HCT116 (cell line): ENCODE measurements around the gene CYP3A5. TPM values are rescaled to one million over a fixed set of nuclear protein-coding genes. Genes with fewer than 3 reads are reported as not detected.

Experiments used
- ATAC-seq: fragments of 200-7000 bp; cut with Tn5 transposase; 2 replicates; pipeline ENCODE4 v1.9.1; 2020; ENCODE audit warnings: mild to moderate bottlenecking, moderate library complexity
- BruUV-seq: library from RNA; stranded (reverse); fragments of 400-500 nt; replicated peaks from 2 replicates; lab custom pipeline; 2021; lab: Mats Ljungman, UMichigan
- CTCF ChIA-PET: fragments of 300-600 bp; sonication (Branson Sonifier 250); formaldehyde crosslinking; loops from one replicate; lab custom pipeline; 2021; ENCODE audit warnings: antibody characterized with exemption; lab: Charles Lee
- POLR2A ChIA-PET: fragments of 300-600, 350-600 bp; sonication (Branson Sonifier 250); formaldehyde crosslinking; loops from one replicate; lab custom pipeline; 2021; ENCODE audit warnings: antibody characterized with exemption; lab: Charles Lee
- RAD21 ChIA-PET, 2 experiments: fragments of 300-600 bp; sonication (Branson Sonifier 250); formaldehyde crosslinking; loops; one replicate each; lab custom pipeline; 2023; ENCODE audit warnings: low total read pairs in 2 of 2; ENCODE audit not compliant: uncharacterized antibody in 2 of 2, unreplicated experiment in 2 of 2, low non-redundant PET in 1 of 2; lab: Charles Lee
- DNase-seq: peaks from one replicate; pipeline ENCODE4 v3.0.0-alpha.2; 2010; ENCODE audit warnings: low read depth, low spot score
- H2AFZ ChIP-seq: fragments of 200-600 bp; shearing (Covaris generic), sonication (generic); 2 replicates; pipeline ENCODE4 v1.6.1; 2017; ENCODE audit warnings: low read depth, mixed run types, mixed read lengths, antibody characterized with exemption, low read length; ENCODE audit not compliant: poor library complexity, severe bottlenecking
- H3K27ac ChIP-seq: 2 replicates; pipeline ENCODE4 v1.5.1; 2012; ENCODE audit warnings: low read depth, low read length
- H3K27me3 ChIP-seq: fragments of 200-600 bp; sonication (generic); 2 replicates; pipeline ENCODE4 v1.6.1; 2016; ENCODE audit warnings: mixed run types, low read length, mixed read lengths; ENCODE audit not compliant: insufficient read depth
- H3K36me3 ChIP-seq, 2 experiments: fragments of 200-500 bp in 1 of 2; fragments of 200-600 bp in 1 of 2; sonication (Bioruptor generic) in 1 of 2; sonication (generic) in 1 of 2; 2 replicates each; pipeline versions ENCODE4 v1.5.1 to v1.6.1; 2014 to 2016; ENCODE audit warnings: low read length in 2 of 2, inconsistent platforms in 1 of 2, mixed read lengths in 1 of 2, mixed run types in 1 of 2; ENCODE audit not compliant: insufficient read depth in 2 of 2, control insufficient read depth in 1 of 2
- H3K4me1 ChIP-seq, 2 experiments: fragments of 200-600 bp in 1 of 2; sonication (generic) in 1 of 2; 2 replicates each; pipeline versions ENCODE4 v1.5.1 to v1.6.1; 2012 to 2017; ENCODE audit warnings: low read length in 2 of 2, inconsistent platforms in 1 of 2, mild to moderate bottlenecking in 1 of 2, mixed read lengths in 1 of 2, mixed run types in 1 of 2, moderate library complexity in 1 of 2; ENCODE audit not compliant: insufficient read depth in 2 of 2, control insufficient read depth in 1 of 2
- H3K4me2 ChIP-seq: fragments of 200-600 bp; sonication (generic); 2 replicates; pipeline ENCODE4 v1.6.1; 2017; ENCODE audit warnings: mixed run types, low read length, mixed read lengths
- H3K4me3 ChIP-seq, 2 experiments: fragments of 200-600 bp in 1 of 2; sonication (generic) in 1 of 2; replicated peaks in 1 of 2; 2 replicates each; pipeline ENCODE4 v1.5.1; 2011 to 2016; ENCODE audit warnings: low read length in 2 of 2, control low read depth in 1 of 2, low read depth in 1 of 2, mild to moderate bottlenecking in 1 of 2, mixed read lengths in 1 of 2, mixed run types in 1 of 2
- H3K79me2 ChIP-seq: fragments of 200-600 bp; sonication (generic); 2 replicates; pipeline ENCODE4 v1.6.1; 2017; ENCODE audit warnings: mild to moderate bottlenecking, mixed run types, low read length, moderate library complexity, mixed read lengths; ENCODE audit not compliant: insufficient read depth
- H3K9ac ChIP-seq: fragments of 200-600 bp; sonication (generic); 2 replicates; pipeline ENCODE4 v1.6.1; 2016; ENCODE audit warnings: low read length, mixed read lengths
- H3K9me2 ChIP-seq: fragments of 200-600 bp; sonication (generic), shearing (Covaris generic); 2 replicates; pipeline ENCODE4 v1.6.1; 2017; ENCODE audit warnings: mixed run types, mild to moderate bottlenecking, moderate library complexity; ENCODE audit not compliant: insufficient read depth
- H3K9me3 ChIP-seq, 2 experiments: fragments of 200-500 bp in 1 of 2; fragments of 200-600 bp in 1 of 2; sonication (Bioruptor generic) in 1 of 2; sonication (generic) in 1 of 2; 2 replicates each; pipeline ENCODE4 v1.6.1; 2014 to 2017; ENCODE audit warnings: low read length in 2 of 2, mixed read lengths in 2 of 2, inconsistent platforms in 1 of 2, low read depth in 1 of 2, mild to moderate bottlenecking in 1 of 2, mixed run types in 1 of 2, moderate library complexity in 1 of 2; ENCODE audit not compliant: control insufficient read depth in 1 of 2, insufficient read depth in 1 of 2
- H4K20me1 ChIP-seq: fragments of 200-600 bp; sonication (generic), shearing (Covaris generic); 2 replicates; pipeline ENCODE4 v1.6.1; 2017; ENCODE audit warnings: mixed run types, mild to moderate bottlenecking, moderate library complexity; ENCODE audit not compliant: insufficient read depth
- CBX3 ChIP-seq: IDR thresholded peaks from 2 replicates; pipeline ENCODE4 v1.6.1; 2012; ENCODE audit warnings: low read depth
- CEBPB ChIP-seq: IDR thresholded peaks from 2 replicates; pipeline ENCODE4 v1.6.1; 2012; ENCODE audit warnings: low read depth
- ELF1 ChIP-seq: IDR thresholded peaks from 2 replicates; pipeline ENCODE4 v1.6.1; 2012; ENCODE audit warnings: low read depth, borderline replicate concordance
- FOSL1 ChIP-seq: IDR thresholded peaks from 2 replicates; pipeline ENCODE4 v1.6.1; 2012; ENCODE audit warnings: low read depth
- RAD21 ChIP-seq: IDR thresholded peaks from 2 replicates; pipeline ENCODE4 v1.6.1; 2012; ENCODE audit warnings: low read depth, mild to moderate bottlenecking
- SIN3A ChIP-seq: IDR thresholded peaks from 2 replicates; pipeline ENCODE4 v1.6.1; 2012; ENCODE audit warnings: low read depth
- SP1 ChIP-seq: IDR thresholded peaks from 2 replicates; pipeline ENCODE4 v1.6.1; 2012; ENCODE audit warnings: low read depth
- SRF ChIP-seq: IDR thresholded peaks from 2 replicates; pipeline ENCODE4 v1.6.1; 2012; ENCODE audit warnings: low read depth
- ZNF274 ChIP-seq: fragments of 200-500 bp; sonication (Bioruptor generic); IDR thresholded peaks from 2 replicates; pipeline ENCODE4 v1.6.1; 2014; ENCODE audit warnings: mild to moderate bottlenecking, low read depth, low read length, inconsistent platforms
- intact Hi-C: fragments of 100-400 bp; cut with micrococcal nuclease; formaldehyde crosslinking; loops from 2 replicates; pipeline ENCODE4 v1.10.0; 2022
- total RNA-seq: library from RNA; stranded (reverse); gene quantifications from one replicate; pipeline ENCODE4 v1.2.1, GENCODE V29; 2021; ENCODE audit not compliant: unreplicated experiment
- TF ChIP-seq, protein P1 (sequence below): IDR thresholded peaks from 2 replicates; pipeline ENCODE4 v1.6.1; 2012
- TF ChIP-seq, protein P2 (sequence below): IDR thresholded peaks from 2 replicates; pipeline ENCODE4 v1.6.1; 2011; ENCODE audit warnings: mild to moderate bottlenecking, low read length, moderate library complexity; ENCODE audit not compliant: insufficient replicate concordance; ENCODE audit errors: extremely low read depth

The CYP3A5 gene
- total RNA-seq, 1 experiment from 2014 or later, result 1.5 TPM

DNA sequence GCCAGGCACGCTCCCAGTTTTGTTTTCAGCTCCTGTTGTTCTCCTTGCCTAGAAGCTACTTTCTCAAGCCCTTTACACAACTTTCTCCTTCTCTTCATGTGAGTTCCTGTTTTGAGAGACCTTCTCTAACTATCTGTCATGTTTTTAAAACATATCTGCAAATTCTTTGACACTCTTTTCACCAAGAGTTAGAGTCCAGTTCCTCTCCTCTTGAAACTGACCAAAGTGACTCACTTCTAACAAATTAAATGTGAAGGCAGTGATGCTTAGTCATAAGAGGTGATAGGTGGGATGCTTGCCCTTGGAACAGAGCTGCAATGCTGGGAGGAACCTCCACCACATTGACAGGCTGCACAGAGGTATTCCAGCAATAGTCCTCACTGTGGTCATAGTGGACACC lies 37.8 kb downstream of the CYP3A5 start:
- BruUV-seq, result no TSS peak
- POLR2A ChIA-PET, result no interaction called here
- Histone ChIP-seq H3K9me3 (no peaks in the 10 kb centered on the region), H3K4me3 (no peak overlapping the region), H2AFZ (no peak overlapping the region), H3K4me2 (no peak overlapping the region), H4K20me1 (no peaks in the 10 kb centered on the region), H3K4me1 (no peaks in the 10 kb centered on the region), H3K9ac (no peak overlapping the region), H3K27ac (no peak overlapping the region), H3K36me3 (no peaks in the 10 kb centered on the region), H3K27me3 (no peaks in the 10 kb centered on the region), H3K9me2 (no peaks in the 10 kb centered on the region), H3K79me2 (no peaks in the 10 kb centered on the region)
- CTCF ChIA-PET, result no interaction called here
- RAD21 ChIA-PET, result no interaction called here
- no peak for DNase-seq
- intact Hi-C loops, result no loop called here
- TF ChIP-seq SRF (no peak), RAD21 (no peak), SP1 (no peak), CBX3 (no peak), SIN3A (no peak), ZNF274 (no peak), ELF1 (no peak), CEBPB (no peak), FOSL1 (no peak)
- TF ChIP-seq, protein P1, sequence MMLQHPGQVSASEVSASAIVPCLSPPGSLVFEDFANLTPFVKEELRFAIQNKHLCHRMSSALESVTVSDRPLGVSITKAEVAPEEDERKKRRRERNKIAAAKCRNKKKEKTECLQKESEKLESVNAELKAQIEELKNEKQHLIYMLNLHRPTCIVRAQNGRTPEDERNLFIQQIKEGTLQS, result no peak
- TF ChIP-seq, protein P2, sequence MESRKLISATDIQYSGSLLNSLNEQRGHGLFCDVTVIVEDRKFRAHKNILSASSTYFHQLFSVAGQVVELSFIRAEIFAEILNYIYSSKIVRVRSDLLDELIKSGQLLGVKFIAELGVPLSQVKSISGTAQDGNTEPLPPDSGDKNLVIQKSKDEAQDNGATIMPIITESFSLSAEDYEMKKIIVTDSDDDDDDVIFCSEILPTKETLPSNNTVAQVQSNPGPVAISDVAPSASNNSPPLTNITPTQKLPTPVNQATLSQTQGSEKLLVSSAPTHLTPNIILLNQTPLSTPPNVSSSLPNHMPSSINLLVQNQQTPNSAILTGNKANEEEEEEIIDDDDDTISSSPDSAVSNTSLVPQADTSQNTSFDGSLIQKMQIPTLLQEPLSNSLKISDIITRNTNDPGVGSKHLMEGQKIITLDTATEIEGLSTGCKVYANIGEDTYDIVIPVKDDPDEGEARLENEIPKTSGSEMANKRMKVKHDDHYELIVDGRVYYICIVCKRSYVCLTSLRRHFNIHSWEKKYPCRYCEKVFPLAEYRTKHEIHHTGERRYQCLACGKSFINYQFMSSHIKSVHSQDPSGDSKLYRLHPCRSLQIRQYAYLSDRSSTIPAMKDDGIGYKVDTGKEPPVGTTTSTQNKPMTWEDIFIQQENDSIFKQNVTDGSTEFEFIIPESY, result no peak
- ATAC-seq, result no peak
